ENCODE data around the gene STUM. TPM values are rescaled to one million over a fixed set of nuclear protein-coding genes. Genes with fewer than 3 reads are reported as not detected.

STUM gene
- total and polyA plus RNA-seq, 2 experiments from 2014 or later: 0.23 to 1.3 TPM

GRCh38 chr1:226632169-226632879 lies 83.8 kb downstream of the STUM start:
- Histone ChIP-seq H3K4me1 (ENCODE audit: insufficient read depth) (peaks cover 4% of the 10 kb centered on the region; the same call in 1 of the 2 replicates), H2AFZ (no peak overlapping the region), H3F3A (replicated peaks; ENCODE audit: low read depth) (0 out of 2 replicates have a peak, but pooled peaks cover 2% of the 10 kb centered on the region), H4K20me1 (replicated peaks; ENCODE audit: insufficient read depth) (no peaks in the 10 kb centered on the region), H3K36me3 (ENCODE audit: insufficient read depth) (no peaks in the 10 kb centered on the region), H3K9me2 (ENCODE audit: insufficient read depth) (no peaks in the 10 kb centered on the region), H3K4me3 (no peak overlapping the region), H3K27me3 (ENCODE audit: insufficient read depth) (peaks cover 5% of the 10 kb centered on the region; the same call in 1 of the 2 replicates), H3K27ac (ENCODE audit: low read depth) (no peak overlapping the region), H3K4me2 (no peak overlapping the region), H3K79me2 (replicated peaks; ENCODE audit: insufficient read depth) (no peaks in the 10 kb centered on the region)
- DNase-seq (ENCODE audit: low spot score) (no peak), ATAC-seq (no peak)
- Mint-ChIP-seq H3K4me1 (peaks cover 23% of the 10 kb centered on the region), H3K27ac (no peak overlapping the region), H3K4me3 (no peak overlapping the region), H3K36me3 (ENCODE audit: low read depth) (no peaks in the 10 kb centered on the region), H3K9me3 (0 out of 3 replicates have a peak, but pooled peaks cover 2% of the 10 kb centered on the region), H3K27me3 (ENCODE audit: insufficient read depth, low read depth, poor library complexity) (peaks cover 8% of the 10 kb centered on the region)
- no peak for TF ChIP-seq ZNF331 (CRISPR knock-in tag; IDR thresholded peaks at IDR 0.05; ENCODE audit: low read depth)

- Mint-ChIP-seq H3K4me3 (no peak overlapping the region), H3K9me3 (no peaks in the 10 kb centered on the region), H3K27me3 (ENCODE audit: insufficient read depth, low read depth, poor library complexity) (peaks cover 7% of the 10 kb centered on the region), H3K27ac (no peak overlapping the region), H3K4me1 (peaks cover 23% of the 10 kb centered on the region), H3K36me3 (ENCODE audit: low read depth) (no peaks in the 10 kb centered on the region)
- Histone ChIP-seq H3K27me3 (ENCODE audit: insufficient read depth) (no peaks in the 10 kb centered on the region), H2AFZ (no peak overlapping the region), H3K27ac (ENCODE audit: low read depth) (no peak overlapping the region), H3K4me1 (ENCODE audit: insufficient read depth) (peaks cover 4% of the 10 kb centered on the region; the same call in 1 of the 2 replicates), H3F3A (replicated peaks; ENCODE audit: low read depth) (0 out of 2 replicates have a peak, but pooled peaks cover 2% of the 10 kb centered on the region), H3K79me2 (replicated peaks; ENCODE audit: insufficient read depth) (no peaks in the 10 kb centered on the region), H4K20me1 (replicated peaks; ENCODE audit: insufficient read depth) (no peaks in the 10 kb centered on the region), H3K4me3 (no peak overlapping the region), H3K9me2 (ENCODE audit: insufficient read depth) (no peaks in the 10 kb centered on the region), H3K4me2 (no peak overlapping the region), H3K36me3 (ENCODE audit: insufficient read depth) (no peaks in the 10 kb centered on the region)
- DNase-seq (ENCODE audit: low spot score) (no peak), ATAC-seq (no peak)
- TF ChIP-seq ZNF114 (CRISPR knock-in tag; IDR thresholded peaks at IDR 0.05) (no peak), EZH2phosphoT487 (IDR thresholded peaks at IDR 0.05; ENCODE audit: unreplicated experiment) (no peak), REST (IDR thresholded peaks at IDR 0.05; ENCODE audit: unreplicated experiment) (no peak), ETS1 (IDR thresholded peaks at IDR 0.05) (no peak), POLR2AphosphoS5 (IDR thresholded peaks at IDR 0.05; ENCODE audit: low read depth) (no peak), EZH2 (IDR thresholded peaks at IDR 0.05; ENCODE audit: low read depth, unreplicated experiment) (no peak), CREB1 (CRISPR knock-in tag; IDR thresholded peaks at IDR 0.05; ENCODE audit: low read depth) (no peak), NANOG (IDR thresholded peaks at IDR 0.05; ENCODE audit: borderline replicate concordance) (no peak)
- TF ChIP-seq, protein P1, sequence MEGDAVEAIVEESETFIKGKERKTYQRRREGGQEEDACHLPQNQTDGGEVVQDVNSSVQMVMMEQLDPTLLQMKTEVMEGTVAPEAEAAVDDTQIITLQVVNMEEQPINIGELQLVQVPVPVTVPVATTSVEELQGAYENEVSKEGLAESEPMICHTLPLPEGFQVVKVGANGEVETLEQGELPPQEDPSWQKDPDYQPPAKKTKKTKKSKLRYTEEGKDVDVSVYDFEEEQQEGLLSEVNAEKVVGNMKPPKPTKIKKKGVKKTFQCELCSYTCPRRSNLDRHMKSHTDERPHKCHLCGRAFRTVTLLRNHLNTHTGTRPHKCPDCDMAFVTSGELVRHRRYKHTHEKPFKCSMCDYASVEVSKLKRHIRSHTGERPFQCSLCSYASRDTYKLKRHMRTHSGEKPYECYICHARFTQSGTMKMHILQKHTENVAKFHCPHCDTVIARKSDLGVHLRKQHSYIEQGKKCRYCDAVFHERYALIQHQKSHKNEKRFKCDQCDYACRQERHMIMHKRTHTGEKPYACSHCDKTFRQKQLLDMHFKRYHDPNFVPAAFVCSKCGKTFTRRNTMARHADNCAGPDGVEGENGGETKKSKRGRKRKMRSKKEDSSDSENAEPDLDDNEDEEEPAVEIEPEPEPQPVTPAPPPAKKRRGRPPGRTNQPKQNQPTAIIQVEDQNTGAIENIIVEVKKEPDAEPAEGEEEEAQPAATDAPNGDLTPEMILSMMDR (conservative IDR thresholded peaks at IDR 0.05; ENCODE audit: low read depth in 2 of 2): no peak
These were observed 84.4 kb downstream of the STUM start for GRCh38 chr1:226632922-226633351.
